CD4-positive, alpha-beta T cell treated with Interleukin-15 for 4 hours (primary cell): ENCODE results near the gene ISCU.
"Not testable (repeated sequence)": the region's sequence is repeated elsewhere in the genome, so short reads cannot be mapped to it uniquely, and the experiment has no call there.

Experiments used
- DNase-seq: peaks from one replicate; pipeline ENCODE4 v3.0.0-alpha.2; 2020; ENCODE audit warnings: low spot score

The ISCU gene

DNA sequence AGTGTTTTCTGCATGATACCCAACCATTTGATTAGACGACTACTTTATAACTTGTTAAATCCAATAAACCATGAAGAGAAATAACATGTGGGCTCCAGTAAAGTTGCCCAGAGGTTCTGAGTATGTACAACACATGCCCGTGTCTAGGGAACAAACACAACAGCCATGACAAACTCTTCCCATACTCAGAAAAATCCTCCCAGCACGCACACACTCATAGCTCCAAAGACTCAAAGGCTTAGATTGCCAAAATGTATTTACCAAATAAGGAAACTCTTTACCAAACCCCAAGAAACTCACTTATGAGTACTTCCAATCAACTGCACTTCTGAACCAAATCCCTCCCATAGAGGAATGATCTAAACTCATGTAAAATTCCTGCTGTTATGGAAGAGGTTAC is 18.7 kb upstream of the ISCU start:
- DNase-seq: no peak

DNA sequence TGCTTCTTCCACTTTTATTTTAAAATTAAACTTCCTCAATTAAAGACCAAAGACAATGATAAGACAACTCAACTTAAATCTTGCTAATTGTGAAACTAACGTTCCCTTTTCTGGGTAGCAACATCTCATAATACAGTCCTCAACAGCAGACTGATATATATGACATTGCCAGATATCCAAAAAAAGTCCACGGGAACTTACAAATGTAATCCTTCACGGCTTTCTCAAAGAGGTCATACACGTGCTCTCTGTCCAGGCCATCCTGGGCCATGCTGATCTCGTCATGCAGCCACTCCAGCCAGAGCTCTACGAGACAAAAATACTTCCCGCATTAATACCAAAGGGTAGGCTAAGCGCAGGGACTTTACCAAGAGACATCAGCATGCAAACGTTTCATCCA is 14.7 kb upstream of the ISCU start:
- no peak for DNase-seq

DNA sequence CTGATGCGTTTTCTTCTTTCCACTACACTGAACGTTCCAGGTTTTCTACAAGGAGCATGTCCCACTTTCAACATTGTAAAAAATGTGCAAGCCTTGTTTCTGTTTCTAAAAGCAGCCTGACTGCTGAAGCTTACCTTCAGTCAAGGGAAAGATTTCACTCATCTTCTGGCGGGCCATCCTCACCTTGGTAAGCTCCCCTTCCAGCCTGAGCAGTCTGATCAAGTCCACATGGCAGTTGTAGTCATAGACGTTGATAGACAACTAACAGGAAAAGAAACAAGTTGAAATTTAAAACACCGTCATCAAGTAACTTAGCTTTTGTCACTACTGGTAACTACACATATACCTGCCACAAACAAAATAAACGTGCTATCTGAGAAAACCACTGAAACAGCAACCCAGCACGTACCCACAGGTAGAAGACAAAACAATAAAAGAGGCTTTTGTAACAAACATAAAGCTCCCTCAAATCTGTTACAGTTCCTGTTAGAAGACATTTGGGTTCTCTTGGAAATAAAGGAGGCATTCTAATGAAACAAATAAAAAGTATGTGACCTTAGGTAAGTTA is 13.4 kb upstream of the ISCU start:
- no peak for DNase-seq

DNA sequence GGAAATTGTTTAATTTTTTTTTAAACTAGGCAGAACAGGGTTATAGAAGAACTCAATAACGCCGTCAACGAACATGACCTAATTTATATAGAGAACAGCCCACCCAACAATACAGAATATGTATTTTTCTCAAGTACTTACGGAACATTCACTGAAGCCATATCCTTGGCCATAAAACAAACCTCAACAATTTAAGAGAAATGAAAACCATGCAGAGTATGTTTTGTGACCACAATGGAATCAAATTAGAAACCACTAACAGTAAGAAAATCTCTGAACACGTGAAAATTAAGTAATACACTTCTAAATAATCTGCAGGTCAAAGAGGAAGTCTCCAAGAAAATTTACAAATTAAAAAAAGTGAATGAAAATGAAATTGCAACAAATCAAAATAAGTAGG is 10.9 kb upstream of the ISCU start:
- no peak for DNase-seq

DNA sequence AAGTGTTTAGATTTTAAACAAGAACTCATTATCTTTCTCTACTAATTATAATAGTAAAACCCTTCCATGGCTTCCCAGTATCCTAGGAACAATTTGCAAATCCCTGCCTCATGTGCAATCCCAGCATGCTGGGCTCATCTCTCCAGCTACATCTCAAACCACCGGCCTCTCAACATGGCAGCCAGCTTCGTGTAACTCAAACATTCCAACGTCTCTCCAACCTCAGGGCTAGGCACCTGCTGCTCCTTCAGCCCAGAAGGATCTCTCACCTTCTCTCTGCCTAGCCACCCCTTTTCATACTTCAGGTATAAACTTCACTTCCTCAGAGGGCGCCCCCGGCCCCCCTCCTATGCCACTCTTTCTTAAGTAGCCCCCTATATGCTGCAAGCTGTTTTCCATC is 8.6 kb upstream of the ISCU start:
- DNase-seq: no peak

DNA sequence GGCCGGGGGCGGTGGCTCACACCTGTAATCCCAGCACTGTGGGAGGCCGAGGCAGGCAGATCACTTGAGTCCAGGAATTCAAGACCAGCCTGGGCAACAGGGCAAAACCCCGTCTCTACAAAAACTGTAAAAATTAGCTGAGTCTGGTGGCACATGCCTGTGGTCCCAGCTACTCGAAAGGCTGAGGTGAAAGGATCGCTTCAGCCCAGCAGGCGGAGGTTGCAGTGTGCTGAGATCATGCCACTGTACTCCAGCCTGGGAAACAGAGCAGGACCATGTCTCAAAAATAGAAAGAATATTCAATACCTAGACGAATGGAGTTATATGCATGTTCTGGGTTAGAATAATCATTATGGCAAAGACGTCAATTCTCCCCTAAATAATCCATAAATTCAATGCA is 7.0 kb upstream of the ISCU start:
- DNase-seq: not testable (repeated sequence)

DNA sequence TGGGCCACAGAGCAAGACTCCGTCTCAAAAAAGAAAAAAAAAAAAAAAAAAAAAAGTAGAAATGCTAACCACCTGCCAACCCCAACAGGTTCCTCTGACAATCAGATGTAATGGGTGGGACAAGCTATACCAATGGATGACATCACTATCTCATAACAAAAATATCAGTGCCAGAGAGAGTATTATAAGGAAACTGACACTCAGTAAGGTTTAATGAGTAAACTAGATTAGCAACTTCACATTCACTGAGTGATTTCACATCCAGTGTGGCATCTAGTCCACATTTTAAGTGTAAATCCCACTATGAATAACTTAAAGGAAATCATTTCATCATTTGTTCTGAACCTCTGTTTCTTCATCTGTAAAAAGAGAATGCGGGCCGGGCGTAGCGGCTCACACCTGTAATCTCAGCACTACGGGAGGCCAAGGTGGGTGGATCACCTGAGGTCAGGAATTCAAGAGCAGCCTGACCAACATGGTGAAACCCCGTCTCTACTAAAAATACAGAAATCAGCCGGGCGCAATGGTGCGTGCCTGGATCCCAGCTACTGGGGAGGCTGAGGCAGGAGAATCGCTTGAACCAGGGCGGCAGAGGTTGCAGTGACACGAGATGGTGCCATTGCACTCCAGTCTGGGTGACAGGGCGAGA is 3.3 kb upstream of the ISCU start:
- DNase-seq: no peak

- DNase-seq: no peak
These were observed 2.6 kb upstream of the ISCU start for GRCh38 chr12:108559748-108560147.

DNA sequence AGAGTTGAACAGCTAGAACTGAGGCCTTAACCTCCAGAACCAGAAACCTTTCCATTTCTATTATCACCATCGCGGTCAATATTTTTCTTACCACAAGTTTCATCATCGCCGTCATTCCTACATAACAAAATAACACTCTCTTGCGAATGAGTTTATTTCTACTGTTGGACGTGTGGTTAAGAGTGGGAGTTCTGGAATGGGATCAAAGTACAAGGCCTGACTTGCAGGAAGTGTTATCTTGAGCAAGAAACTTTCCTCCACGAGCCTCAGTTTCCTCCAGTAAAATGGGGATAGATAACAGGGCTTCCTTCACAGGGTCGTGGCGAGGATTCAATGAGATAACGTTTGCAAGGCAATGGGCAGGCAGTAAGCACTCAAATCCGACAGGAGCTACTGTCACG is 2.1 kb upstream of the ISCU start:
- no peak for DNase-seq

- peak; percentile 89 for DNase-seq
These were observed 1.4 kb upstream of the ISCU start, which contains the start of gene SART3 for GRCh38 chr12:108560752-108561719. Gene SART3 (minus strand): TSS chr12:108561173. CDS start chr12:108561154, 19 bp downstream.

GRCh38 chr12:108561852-108562347 is 496 bp upstream of the ISCU start:
- DNase-seq: no peak

DNA sequence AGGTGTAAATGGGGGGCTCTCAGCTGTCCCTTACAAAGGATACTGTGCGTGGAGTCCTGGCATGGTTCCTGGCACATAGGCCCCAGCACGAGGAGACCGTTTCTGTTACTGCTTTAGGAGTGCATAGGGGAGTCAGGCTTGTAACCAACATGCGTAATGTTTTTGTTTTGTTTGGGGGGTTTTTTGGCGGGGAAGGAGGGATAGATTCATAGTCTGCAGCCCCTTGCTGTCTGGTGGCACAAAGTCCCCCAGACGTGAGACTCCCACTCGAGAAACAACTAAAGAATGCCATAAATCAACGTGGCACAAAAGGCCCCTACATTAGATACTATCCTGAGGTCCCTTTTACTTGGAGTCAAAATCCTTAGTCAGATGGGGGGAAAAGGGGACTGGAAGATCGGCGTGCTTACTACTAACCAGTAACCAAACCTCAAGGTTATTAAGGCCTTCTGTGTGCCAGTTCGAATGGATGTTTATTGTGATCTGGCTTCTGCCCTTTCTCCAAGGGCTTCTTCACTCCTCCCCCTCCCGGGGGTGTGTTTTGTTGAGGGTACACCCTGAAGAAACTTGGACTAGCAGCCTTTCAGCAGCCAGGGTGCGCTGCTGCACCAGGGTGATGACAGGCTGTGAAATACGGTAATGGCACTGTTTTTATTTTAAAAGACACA is 874 bp downstream of the ISCU start:
- peak; percentile 87 for DNase-seq

DNA sequence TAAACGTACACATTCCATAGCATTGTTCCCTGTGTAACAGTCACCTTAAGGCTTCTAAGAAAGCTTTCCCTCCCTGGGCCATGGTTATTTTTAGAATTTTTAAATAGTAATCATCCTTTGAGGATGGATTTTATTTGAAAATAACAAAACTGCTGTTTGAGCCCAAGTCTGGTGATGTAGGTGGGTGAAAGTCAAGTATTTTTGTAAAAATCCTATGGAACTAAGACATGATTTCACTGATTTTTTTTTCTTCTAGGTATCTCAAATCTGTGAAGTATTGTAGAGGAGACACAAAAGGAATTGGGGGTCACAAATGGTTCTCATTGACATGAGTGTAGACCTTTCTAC is 1.4 kb downstream of the ISCU start:
- no peak for DNase-seq

DNA sequence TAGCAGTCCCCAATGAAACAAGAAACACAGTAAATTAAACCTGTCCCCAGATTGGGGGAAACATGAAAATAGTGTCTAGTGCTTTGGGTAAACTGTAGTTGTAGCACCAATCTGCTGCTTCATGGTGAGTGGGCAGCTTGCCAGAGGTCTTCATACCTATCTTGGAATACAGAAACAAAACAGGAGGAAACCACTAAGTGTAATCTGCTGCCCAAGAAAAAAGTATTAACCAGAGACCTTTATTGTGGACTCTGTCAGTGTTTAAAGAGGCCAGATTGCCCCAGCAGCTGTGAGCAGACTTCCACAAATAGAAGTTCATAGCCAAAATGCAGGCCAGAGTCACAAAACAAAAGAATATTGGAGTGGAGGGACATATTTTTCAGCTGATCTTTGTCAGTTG is 2.3 kb downstream of the ISCU start:
- DNase-seq: no peak

GRCh38 chr12:108565146-108565545 is 2.8 kb downstream of the ISCU start:
- DNase-seq: no peak

- peak; percentile 71 for DNase-seq
These were observed 3.6 kb downstream of the ISCU start for GRCh38 chr12:108565976-108566375.

GRCh38 chr12:108566452-108566851 is 4.1 kb downstream of the ISCU start:
- DNase-seq: no peak

- no peak for DNase-seq
These were observed 5.3 kb downstream of the ISCU start for GRCh38 chr12:108567406-108568337.

DNA sequence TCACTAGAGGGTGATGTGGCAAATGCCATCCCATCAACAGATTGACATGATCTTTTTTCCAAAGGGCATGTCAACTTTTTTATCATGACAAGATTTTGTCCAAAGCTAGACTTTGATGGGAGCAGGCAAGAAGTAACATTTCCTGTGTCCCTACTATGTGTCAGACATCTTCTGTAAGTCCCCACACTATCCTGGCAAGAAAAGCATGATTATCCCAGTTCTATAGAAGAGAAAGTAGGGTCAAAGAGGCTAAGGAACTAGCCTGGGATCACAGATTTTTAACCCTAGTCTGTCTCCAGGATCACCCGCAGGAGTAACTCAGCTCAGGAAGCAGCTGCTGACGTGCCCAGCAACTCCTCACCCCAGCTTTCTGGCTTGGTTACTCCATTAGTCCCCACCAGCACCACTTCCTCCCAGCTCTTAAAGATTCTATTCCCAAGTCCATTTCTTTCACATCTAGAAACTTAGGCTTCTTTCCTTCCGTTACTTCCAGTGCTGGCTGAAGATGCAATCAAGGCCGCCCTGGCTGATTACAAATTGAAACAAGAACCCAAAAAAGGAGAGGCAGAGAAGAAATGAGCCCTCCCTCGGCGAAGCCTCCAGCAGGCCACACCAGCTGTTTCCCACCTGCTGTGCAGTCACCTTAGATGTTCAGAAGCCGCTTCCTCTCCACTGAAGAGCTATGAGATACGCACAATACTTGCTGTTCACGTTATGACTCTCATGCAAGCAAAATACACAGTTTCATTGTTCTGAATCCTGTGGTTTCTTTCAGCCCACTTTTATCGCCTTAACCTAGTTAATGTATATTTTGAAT is 6.2 kb downstream of the ISCU start:
- peak; percentile 68 for DNase-seq
